K562 (cell line): Measurements from ENCODE around the gene MATR3. TPM values are rescaled to one million over a fixed set of nuclear protein-coding genes. Genes with fewer than 3 reads are reported as not detected.

Experiments
- ARID2 ChIP-seq: fragments of 450-650 bp; IDR thresholded peaks from 2 replicates; pipeline ENCODE4 v1.6.1; 2017; ENCODE audit warnings: antibody characterized with exemption, mild to moderate bottlenecking
- BRD9 ChIP-seq: fragments of 450-650 bp; IDR thresholded peaks from 2 replicates; pipeline ENCODE4 v1.6.1; 2018; ENCODE audit warnings: low read depth; ENCODE audit not compliant: partially characterized antibody
- CBX8 ChIP-seq: fragments of 200-600 bp; sonication (generic); IDR thresholded peaks from 2 replicates; pipeline ENCODE4 v1.6.1; 2012; ENCODE audit warnings: borderline replicate concordance, mixed run types, low read depth, mild to moderate bottlenecking, moderate library complexity, mixed read lengths, low read length, control low read depth, inconsistent platforms; ENCODE audit not compliant: poor library complexity, severe bottlenecking; ENCODE audit errors: extremely low read depth
- CREBBP ChIP-seq: IDR thresholded peaks from one replicate; pipeline ENCODE4 v1.6.1; 2012; ENCODE audit warnings: low read depth, mild to moderate bottlenecking, control low read depth, inconsistent platforms, low read length
- CREM ChIP-seq: IDR thresholded peaks from 2 replicates; pipeline ENCODE4 v1.6.1; 2014; ENCODE audit warnings: antibody characterized with exemption, low read depth
- CXXC5 ChIP-seq: fragments of 250-450 bp; sonication (Bioruptor Pico); IDR thresholded peaks from 2 replicates; pipeline ENCODE4 v1.8.0; 2022; ENCODE audit warnings: inconsistent platforms, mild to moderate bottlenecking, moderate library complexity
- EP400 ChIP-seq: fragments of 450-650 bp; IDR thresholded peaks from 2 replicates; pipeline ENCODE4 v1.6.1; 2017; ENCODE audit warnings: antibody characterized with exemption, mild to moderate bottlenecking, moderate library complexity
- GATAD2A ChIP-seq: fragments of 450-650 bp; IDR thresholded peaks from 2 replicates; pipeline ENCODE4 v1.6.1; 2017
- HDGF ChIP-seq: fragments of 450-650 bp; IDR thresholded peaks from 2 replicates; pipeline ENCODE4 v1.6.1; 2016
- HNRNPH1 ChIP-seq: fragments of 200-400 bp; formaldehyde crosslinking; optimal IDR thresholded peaks from 2 replicates; pipeline ENCODE3; 2017; ENCODE audit warnings: low read depth, mild to moderate bottlenecking, low read length, moderate library complexity
- NELFE ChIP-seq: IDR thresholded peaks from 2 replicates; pipeline ENCODE4 v1.6.1; 2011; ENCODE audit warnings: mild to moderate bottlenecking; ENCODE audit not compliant: insufficient read depth, insufficient read length
- OTX1 ChIP-seq: fragments of 450-650 bp; formaldehyde crosslinking; IDR thresholded peaks from 2 replicates; pipeline ENCODE4 v1.4.0; 2022; ENCODE audit warnings: mild to moderate bottlenecking
- PML ChIP-seq: IDR thresholded peaks from 2 replicates; pipeline ENCODE4 v1.6.1; 2012; ENCODE audit warnings: low read length, inconsistent platforms
- SMAD4 ChIP-seq: fragments of 250-450 bp; sonication (Bioruptor Pico); conservative IDR thresholded peaks from 2 replicates; pipeline ENCODE4 v1.8.0; 2021; ENCODE audit warnings: inconsistent platforms, mild to moderate bottlenecking, moderate library complexity
- SNIP1 ChIP-seq: fragments of 450-650 bp; IDR thresholded peaks from 2 replicates; pipeline ENCODE4 v1.7.1; 2017; ENCODE audit warnings: low read depth, mild to moderate bottlenecking
- TBL1XR1 ChIP-seq, 2 experiments: IDR thresholded peaks; 2 replicates each; pipeline ENCODE4 v1.6.1; 2012; ENCODE audit warnings: improper control_type of control experiment in 2 of 2, low read length in 2 of 2, mild to moderate bottlenecking in 1 of 2
- ZNF133 ChIP-seq: fragments of 250-450 bp; sonication (Bioruptor Pico); IDR thresholded peaks from 2 replicates; pipeline ENCODE4 v1.4.0; 2020; ENCODE audit warnings: mild to moderate bottlenecking
- ZNF140 ChIP-seq: fragments of 250-450 bp; sonication (Bioruptor Pico); IDR thresholded peaks from 2 replicates; pipeline ENCODE4 v1.8.0; 2021; ENCODE audit warnings: moderate library complexity, mild to moderate bottlenecking, inconsistent platforms
- ZNF217 ChIP-seq: sonication (generic); formaldehyde crosslinking; IDR thresholded peaks from 2 replicates; pipeline ENCODE4 v1.8.0; 2022; ENCODE audit warnings: mild to moderate bottlenecking, missing genetic modification reagents
- polyA plus RNA-seq, 8 experiments: library from polyadenylated mRNA; depleted of rRNA in 4 of 8; stranded (reverse) in 5 of 8; unstranded in 3 of 8; fragments of >200 nt; fragmentation: Nextera tagmentation in 2 of 8; fragmentation: Illumina TruSeq in 1 of 8; extraction: Ambion mirVana in 2 of 8; extraction: Trizol in 1 of 8; gene quantifications; 2 replicates each; pipeline versions ENCODE4 v1.2.1 to v1.2.3, GENCODE V29; 2011 to 2014; ENCODE audit warnings: inconsistent platforms in 1 of 8, missing spikeins in 1 of 8
- total RNA-seq, 7 experiments: library from RNA; depleted of rRNA in 6 of 7; stranded (reverse); fragments of >200 nt in 6 of 7; fragmentation: Illumina TruSeq in 2 of 7; extraction: Trizol in 2 of 7; gene quantifications; 2 replicates each; pipeline versions ENCODE4 v1.2.1 to v1.2.3, GENCODE V29; 2011 to 2021; ENCODE audit warnings: low replicate concordance in 1 of 7
- TF ChIP-seq, protein P1 (sequence below): sonication (generic); formaldehyde crosslinking; IDR thresholded peaks from 2 replicates; pipeline ENCODE4 v1.8.0; 2022; ENCODE audit warnings: mild to moderate bottlenecking, missing genetic modification reagents
- TF ChIP-seq, protein P2 (sequence below), 2 experiments: IDR thresholded peaks; 2 replicates each; pipeline ENCODE4 v1.6.1; 2011; ENCODE audit warnings: borderline replicate concordance in 1 of 2, control low read depth in 1 of 2, low read depth in 1 of 2, low read length in 1 of 2, mild to moderate bottlenecking in 1 of 2, mixed read lengths in 1 of 2, moderate library complexity in 1 of 2; ENCODE audit not compliant: insufficient read depth in 1 of 2, insufficient read length in 1 of 2, poor library complexity in 1 of 2, severe bottlenecking in 1 of 2; ENCODE audit errors: extremely low read depth in 1 of 2
- TF ChIP-seq, protein P3 (sequence below): fragments of 250-450 bp; sonication (Bioruptor Pico); IDR thresholded peaks from 2 replicates; pipeline ENCODE4 v1.4.0; 2020; ENCODE audit warnings: mild to moderate bottlenecking, moderate library complexity, borderline replicate concordance
- TF ChIP-seq, protein P4 (sequence below): fragments of 450-650 bp; IDR thresholded peaks from 2 replicates; pipeline ENCODE4 v1.6.1; 2016; ENCODE audit warnings: low read depth, mild to moderate bottlenecking, moderate library complexity

MATR3 gene
- total and polyA plus RNA-seq, 9 of the 15 experiments (the other 6 are each of a cell fraction or from before 2014, with no cell fraction given), result 150 to 425 (median 263) TPM

DNA sequence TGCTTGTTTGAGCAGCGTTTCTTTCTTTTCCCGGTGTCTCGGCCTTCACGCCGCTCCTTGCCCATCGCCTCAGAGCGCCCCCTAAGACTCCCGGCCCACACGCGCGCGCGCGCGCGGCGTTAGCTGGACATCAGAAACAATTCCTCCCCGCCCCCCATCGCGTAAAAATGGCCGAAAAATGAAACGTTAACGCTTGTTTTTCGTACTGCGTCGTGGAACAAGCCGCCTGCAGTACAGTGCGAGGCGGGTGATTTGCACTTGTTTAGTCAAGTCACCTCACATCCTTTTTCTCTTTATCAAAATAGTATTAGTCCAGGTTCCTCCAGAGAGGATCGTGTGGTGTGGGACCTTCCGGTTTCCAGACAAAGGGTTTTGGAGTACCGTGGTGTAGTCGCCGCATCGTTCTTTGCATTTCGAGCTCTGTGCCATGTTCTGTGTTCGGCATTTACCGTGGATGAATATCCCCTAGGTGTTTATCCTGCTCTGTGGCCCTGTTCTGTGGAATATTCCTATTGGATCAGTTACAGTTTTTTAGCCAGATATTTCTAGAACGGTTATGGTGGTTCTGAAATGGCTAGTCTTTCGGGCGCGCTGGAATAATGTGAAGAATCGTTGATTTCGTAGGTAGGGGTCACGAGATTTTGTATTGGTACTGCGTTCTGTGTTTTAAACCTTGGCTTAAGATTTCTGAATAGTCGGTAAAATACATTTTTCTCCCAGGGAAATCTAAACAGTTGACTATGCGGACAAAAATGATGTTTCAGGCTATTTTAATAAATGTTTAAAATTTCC lies 1.0 kb downstream of the MATR3 start (continued):
- TF ChIP-seq, protein P1, sequence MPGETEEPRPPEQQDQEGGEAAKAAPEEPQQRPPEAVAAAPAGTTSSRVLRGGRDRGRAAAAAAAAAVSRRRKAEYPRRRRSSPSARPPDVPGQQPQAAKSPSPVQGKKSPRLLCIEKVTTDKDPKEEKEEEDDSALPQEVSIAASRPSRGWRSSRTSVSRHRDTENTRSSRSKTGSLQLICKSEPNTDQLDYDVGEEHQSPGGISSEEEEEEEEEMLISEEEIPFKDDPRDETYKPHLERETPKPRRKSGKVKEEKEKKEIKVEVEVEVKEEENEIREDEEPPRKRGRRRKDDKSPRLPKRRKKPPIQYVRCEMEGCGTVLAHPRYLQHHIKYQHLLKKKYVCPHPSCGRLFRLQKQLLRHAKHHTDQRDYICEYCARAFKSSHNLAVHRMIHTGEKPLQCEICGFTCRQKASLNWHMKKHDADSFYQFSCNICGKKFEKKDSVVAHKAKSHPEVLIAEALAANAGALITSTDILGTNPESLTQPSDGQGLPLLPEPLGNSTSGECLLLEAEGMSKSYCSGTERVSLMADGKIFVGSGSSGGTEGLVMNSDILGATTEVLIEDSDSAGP (CRISPR knock-in tag), result 0 out of 2 replicates have a peak, but pooled peaks have one; percentile 11
- 0 out of 2 replicates have a peak, but pooled peaks have one; percentile 13 for TF ChIP-seq SMAD4 (CRISPR knock-in tag)
- TF ChIP-seq HNRNPH1, result no peak
- no peak for TF ChIP-seq GATAD2A
- peak; percentile 18; the same call in 1 of the 2 replicates for TF ChIP-seq PML
- no peak for TF ChIP-seq ZNF140 (CRISPR knock-in tag)
- no peak for TF ChIP-seq ZNF133
- TF ChIP-seq, protein P2, sequence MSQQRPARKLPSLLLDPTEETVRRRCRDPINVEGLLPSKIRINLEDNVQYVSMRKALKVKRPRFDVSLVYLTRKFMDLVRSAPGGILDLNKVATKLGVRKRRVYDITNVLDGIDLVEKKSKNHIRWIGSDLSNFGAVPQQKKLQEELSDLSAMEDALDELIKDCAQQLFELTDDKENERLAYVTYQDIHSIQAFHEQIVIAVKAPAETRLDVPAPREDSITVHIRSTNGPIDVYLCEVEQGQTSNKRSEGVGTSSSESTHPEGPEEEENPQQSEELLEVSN (IDR thresholded peaks at IDR 0.05; ENCODE audit: borderline replicate concordance in 1 of 2, extremely low read depth in 1 of 2, insufficient read depth in 1 of 2, insufficient read length in 1 of 2, low read depth in 1 of 2, low read length in 1 of 2, poor library complexity in 1 of 2, severe bottlenecking in 1 of 2), result no peak
- TF ChIP-seq ARID2, result no peak
- peak; percentile 50; the same call in 1 of the 2 replicates for TF ChIP-seq EP400
- no peak for TF ChIP-seq BRD9
- no peak for TF ChIP-seq CBX8
- no peak for TF ChIP-seq HDGF
- 0 out of 2 replicates have a peak, but pooled peaks have one; percentile 27 for TF ChIP-seq CREM
- TF ChIP-seq SNIP1, result no peak
- TF ChIP-seq, protein P3, sequence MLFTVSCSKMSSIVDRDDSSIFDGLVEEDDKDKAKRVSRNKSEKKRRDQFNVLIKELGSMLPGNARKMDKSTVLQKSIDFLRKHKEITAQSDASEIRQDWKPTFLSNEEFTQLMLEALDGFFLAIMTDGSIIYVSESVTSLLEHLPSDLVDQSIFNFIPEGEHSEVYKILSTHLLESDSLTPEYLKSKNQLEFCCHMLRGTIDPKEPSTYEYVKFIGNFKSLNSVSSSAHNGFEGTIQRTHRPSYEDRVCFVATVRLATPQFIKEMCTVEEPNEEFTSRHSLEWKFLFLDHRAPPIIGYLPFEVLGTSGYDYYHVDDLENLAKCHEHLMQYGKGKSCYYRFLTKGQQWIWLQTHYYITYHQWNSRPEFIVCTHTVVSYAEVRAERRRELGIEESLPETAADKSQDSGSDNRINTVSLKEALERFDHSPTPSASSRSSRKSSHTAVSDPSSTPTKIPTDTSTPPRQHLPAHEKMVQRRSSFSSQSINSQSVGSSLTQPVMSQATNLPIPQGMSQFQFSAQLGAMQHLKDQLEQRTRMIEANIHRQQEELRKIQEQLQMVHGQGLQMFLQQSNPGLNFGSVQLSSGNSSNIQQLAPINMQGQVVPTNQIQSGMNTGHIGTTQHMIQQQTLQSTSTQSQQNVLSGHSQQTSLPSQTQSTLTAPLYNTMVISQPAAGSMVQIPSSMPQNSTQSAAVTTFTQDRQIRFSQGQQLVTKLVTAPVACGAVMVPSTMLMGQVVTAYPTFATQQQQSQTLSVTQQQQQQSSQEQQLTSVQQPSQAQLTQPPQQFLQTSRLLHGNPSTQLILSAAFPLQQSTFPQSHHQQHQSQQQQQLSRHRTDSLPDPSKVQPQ (CRISPR knock-in tag), result no peak
- TF ChIP-seq CREBBP, result no peak
- no peak for TF ChIP-seq NELFE
- TF ChIP-seq, protein P4, sequence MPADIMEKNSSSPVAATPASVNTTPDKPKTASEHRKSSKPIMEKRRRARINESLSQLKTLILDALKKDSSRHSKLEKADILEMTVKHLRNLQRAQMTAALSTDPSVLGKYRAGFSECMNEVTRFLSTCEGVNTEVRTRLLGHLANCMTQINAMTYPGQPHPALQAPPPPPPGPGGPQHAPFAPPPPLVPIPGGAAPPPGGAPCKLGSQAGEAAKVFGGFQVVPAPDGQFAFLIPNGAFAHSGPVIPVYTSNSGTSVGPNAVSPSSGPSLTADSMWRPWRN, result peak; percentile 38; the same call in 1 of the 2 replicates
- peak in 1 of 2 experiments; percentile 34; a peak in 1 of 4 replicates for TF ChIP-seq TBL1XR1 (IDR thresholded peaks at IDR 0.05; ENCODE audit: low read length in 2 of 2)
- TF ChIP-seq ZNF217 (CRISPR knock-in tag), result no peak
- peak; percentile 72 for TF ChIP-seq CXXC5 (CRISPR knock-in tag)
- no peak for TF ChIP-seq OTX1
